Endometrial microvascular endothelial cells (primary cell): ENCODE measurements around the gene KLHL8. TPM values are rescaled to one million over a fixed set of nuclear protein-coding genes. Genes with fewer than 3 reads are reported as not detected.

ENCODE experiments used
- in situ Hi-C: cut with HindIII; loops from 2 replicates; pipeline ENCODE4 v1.10.0; 2017; ENCODE audit warnings: low sequenced_read_pairs, low pct_unique_long_range_greater_than_20kb; ENCODE audit errors: inconsistent ontology term
- total RNA-seq: library from RNA; depleted of rRNA; stranded (reverse); fragments of >200 nt; gene quantifications from one replicate; pipeline ENCODE4 v1.2.3, GENCODE V29; 2015; ENCODE audit errors: inconsistent ontology term

Gene KLHL8
- total RNA-seq, 1 donor from 2014 or later: 6.1 TPM

DNA sequence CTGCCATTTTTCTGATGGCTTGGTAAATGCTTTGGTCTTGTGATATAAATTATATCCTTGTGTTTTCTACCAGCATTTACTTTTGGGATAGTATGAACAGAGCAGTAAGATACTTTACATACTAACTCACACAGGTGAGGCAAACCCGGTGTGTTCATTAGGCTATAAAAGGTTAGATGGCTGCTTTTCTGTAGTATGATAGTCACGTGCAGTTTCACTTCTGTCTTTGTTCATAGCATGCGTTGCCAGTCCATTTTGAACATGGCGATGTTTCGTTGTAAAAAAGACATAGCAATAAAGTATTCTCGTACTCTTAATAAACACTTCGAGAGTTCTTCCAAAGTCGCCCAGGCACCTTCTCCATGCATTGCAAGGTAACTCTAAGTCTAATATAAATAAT is 88.4 kb downstream of the KLHL8 start:
- in situ Hi-C loops: no loop called here

- in situ Hi-C loops: no loop called here
Measured at GRCh38 chr4:87130985-87131703, 89.3 kb downstream of the KLHL8 start.

- in situ Hi-C loops: no loop called here
Measured at GRCh38 chr4:87129681-87130080, 90.7 kb downstream of the KLHL8 start.

DNA sequence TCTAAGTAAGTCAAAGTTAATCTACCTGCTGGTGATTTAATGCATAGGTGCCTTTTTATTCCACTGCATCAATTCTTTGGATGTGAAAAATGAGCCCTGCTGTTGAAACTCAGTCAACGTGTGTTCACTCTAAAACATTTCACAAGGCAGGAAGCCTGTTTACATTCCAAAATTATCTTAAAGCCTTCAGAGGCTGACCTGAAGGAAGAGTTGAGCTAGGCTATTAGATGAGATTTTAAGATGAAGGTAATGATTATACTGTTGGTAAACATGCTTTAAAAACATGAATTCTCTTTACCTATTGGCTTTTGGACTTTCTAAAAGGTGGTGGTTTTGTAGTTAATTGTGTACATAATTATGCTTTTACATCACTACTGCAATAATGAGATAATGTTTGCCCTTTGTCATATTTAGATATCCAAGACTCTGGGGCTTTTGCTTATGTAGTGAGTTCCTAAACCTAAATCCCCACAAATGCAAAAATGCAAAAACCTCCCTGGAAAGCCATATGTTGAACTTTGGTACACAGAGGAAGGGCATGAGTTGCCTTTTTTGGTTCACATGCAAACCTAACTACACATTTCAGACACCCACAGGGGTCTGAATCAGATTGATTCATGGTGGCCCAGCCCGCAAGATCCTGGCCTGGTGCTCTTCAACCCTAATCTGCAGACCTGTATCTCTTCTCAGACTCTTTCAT is 92.3 kb downstream of the KLHL8 start:
- in situ Hi-C loops: no loop called here

DNA sequence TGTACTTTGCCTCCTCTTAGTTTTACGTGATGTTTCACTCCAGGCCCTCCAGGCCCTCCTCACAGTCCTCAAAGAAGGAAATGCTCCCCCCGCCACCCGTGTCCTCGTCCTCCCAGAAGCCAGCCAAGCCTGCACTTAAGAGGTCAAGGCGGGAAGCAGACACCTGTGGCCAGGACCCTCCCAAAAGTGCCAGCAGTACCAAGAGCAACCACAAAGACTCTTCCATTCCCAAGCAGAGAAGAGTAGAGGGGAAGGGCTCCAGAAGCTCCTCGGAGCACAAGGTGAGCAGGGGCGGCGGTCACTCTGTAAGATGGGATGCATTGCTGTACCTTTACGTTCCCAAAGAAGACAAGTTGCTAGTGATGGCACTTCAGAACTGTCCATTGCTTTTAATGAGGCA is 94.4 kb downstream of the KLHL8 start:
- in situ Hi-C loops: no loop called here

- in situ Hi-C loops: loop anchor here (25.0 kb wide), 1 partner anchor 210 kb away; no protein-coding TSS in a partner anchor
Measured at GRCh38 chr4:87122252-87122651, 98.2 kb downstream of the KLHL8 start.

DNA sequence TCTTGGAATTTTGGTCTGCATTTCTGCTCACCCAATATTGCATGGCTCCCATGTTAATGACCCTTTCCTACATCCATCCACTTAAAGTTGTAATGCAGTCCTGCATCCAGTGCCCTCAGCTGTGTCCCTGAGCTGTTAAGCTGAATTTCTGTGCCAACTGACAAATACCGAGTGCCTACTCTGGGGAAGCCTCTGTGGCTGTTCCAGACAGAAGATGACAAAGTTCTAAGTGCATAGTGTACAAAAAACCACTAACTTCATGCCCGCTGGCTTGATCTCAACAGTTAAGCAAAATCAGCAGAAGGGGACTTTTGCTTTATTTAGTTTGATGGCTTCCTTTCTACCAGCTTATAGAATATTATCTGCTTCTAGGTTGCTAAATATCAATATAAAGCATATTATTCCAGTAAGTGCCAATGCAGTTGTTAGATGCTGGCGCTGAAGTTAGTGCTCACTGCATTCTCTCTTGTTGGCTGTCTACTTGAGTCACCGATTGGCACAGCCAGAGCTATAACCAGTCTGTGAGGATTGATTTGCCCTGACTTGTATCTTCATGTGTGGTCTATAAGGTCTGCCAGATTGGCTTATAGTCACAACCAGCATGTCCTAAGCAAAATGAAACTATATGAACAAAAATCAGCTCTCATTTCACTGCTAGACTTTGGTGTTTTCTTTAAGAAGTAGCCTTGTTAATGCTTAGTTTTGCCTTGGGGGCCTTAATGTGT is 98.9 kb downstream of the KLHL8 start:
- in situ Hi-C loops: loop anchor here (25.0 kb wide), 1 partner anchor 209 kb away; no protein-coding TSS in a partner anchor

GRCh38 chr4:87120411-87121162 is 99.8 kb downstream of the KLHL8 start:
- in situ Hi-C loops: loop anchor here (25.0 kb wide), 1 partner anchor 208 kb away; no protein-coding TSS in a partner anchor

DNA sequence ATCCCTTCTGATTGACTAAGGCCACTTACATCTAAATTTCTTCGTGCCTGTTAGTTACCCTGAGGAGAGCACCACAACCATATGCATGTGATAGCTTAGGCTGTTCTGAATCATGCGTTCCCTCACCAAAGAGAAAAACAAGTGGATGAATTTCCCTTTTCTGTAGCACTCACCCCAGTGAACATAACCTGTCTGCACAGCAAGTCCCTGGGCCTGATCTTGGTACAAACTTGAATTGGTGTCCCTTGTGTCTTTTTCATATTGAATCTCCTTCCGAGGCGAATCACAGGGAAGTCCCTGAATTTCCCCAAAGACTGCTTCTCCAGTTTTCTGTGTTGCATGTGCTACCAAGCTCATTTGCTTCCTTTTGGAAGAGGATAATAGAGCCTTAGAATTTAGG is 100.4 kb downstream of the KLHL8 start:
- in situ Hi-C loops: loop anchor here (25.0 kb wide), 1 partner anchor 208 kb away; no protein-coding TSS in a partner anchor

DNA sequence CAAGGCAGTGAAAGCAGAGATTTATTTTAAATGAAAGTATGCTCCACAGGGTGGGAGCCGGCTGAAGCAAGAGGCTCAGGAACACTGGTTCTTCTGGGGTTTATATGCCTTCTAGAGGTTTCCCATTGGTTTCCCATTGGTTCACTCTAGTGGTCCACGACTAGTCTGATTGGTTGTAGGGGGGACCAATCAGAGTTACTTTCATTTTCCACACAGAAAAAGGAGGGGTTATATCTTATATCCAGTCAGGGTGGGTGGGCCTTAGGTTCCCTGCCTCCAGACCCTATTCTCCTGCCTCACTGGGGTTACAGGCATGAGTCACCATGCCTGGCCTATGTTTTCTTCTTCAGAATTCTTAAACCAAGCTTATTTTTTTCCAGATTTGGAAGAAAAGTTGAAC is 101.6 kb downstream of the KLHL8 start:
- in situ Hi-C loops: loop anchor here (25.0 kb wide), 1 partner anchor 207 kb away; no protein-coding TSS in a partner anchor

GRCh38 chr4:87118421-87118820 is 102.0 kb downstream of the KLHL8 start:
- in situ Hi-C loops: loop anchor here (25.0 kb wide), 1 partner anchor 206 kb away; no protein-coding TSS in a partner anchor

DNA sequence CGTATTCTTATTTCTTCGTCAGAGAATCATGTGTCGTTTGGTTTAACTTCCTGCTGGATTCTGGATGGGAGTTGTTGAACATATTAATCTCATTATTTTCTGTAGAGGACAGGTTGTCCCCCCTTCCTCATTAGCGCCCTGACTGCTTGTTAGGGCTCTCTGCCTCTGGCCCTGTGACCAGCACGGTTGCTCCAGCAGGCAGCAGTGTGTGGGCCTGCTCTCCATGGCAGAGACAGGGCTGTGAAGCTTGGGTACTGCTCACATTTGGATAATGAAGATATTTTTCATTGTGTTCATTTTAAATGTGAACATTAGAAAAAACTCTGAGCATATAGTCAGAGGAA is 102.7 kb downstream of the KLHL8 start:
- in situ Hi-C loops: loop anchor here (25.0 kb wide), 1 partner anchor 205 kb away; no protein-coding TSS in a partner anchor

GRCh38 chr4:87117051-87117731 is 103.2 kb downstream of the KLHL8 start:
- in situ Hi-C loops: loop anchor here (25.0 kb wide), 1 partner anchor 205 kb away; no protein-coding TSS in a partner anchor

- in situ Hi-C loops: loop anchor here (25.0 kb wide), 1 partner anchor 204 kb away; no protein-coding TSS in a partner anchor
Measured at GRCh38 chr4:87116231-87116630, 104.2 kb downstream of the KLHL8 start.

DNA sequence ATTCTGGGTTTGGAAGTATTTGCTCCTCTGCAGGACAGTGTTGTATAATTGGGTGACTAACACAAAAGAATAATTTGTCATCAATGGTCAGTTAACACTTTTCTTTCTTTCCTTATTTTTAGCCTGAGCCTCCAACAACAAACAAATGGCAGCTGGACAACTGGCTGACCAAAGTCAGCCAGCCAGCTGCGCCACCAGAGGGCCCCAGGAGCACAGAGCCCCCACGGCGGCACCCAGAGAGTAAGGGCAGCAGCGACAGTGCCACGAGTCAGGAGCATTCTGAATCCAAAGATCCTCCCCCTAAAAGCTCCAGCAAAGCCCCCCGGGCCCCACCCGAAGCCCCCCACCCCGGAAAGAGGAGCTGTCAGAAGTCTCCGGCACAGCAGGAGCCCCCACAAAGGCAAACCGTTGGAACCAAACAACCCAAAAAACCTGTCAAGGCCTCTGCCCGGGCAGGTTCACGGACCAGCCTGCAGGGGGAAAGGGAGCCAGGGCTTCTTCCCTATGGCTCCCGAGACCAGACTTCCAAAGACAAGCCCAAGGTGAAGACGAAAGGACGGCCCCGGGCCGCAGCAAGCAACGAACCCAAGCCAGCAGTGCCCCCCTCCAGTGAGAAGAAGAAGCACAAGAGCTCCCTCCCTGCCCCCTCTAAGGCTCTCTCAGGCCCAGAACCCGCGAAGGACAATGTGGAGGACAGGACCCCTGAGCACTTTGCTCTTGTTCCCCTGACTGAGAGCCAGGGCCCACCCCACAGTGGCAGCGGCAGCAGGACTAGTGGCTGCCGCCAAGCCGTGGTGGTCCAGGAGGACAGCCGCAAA is 106.0 kb downstream of the KLHL8 start:
- in situ Hi-C loops: loop anchor here (25.0 kb wide), 1 partner anchor 202 kb away; no protein-coding TSS in a partner anchor

GRCh38 chr4:87112063-87112462 is 108.4 kb downstream of the KLHL8 start:
- in situ Hi-C loops: loop anchor here (25.0 kb wide), 1 partner anchor 200 kb away; no protein-coding TSS in a partner anchor
